Chondrocyte (in vitro differentiated cells): ENCODE results near the gene PRKD1. TPM values are rescaled to one million over a fixed set of nuclear protein-coding genes. Genes with fewer than 3 reads are reported as not detected.

Source experiments
- DNase-seq: peaks from one replicate; pipeline ENCODE4 v3.0.0; 2021; ENCODE audit warnings: mixed read lengths, low spot score
- H3K27ac Mint-ChIP-seq: one replicate; pipeline ENCODE4 v1.8.0; 2021; ENCODE audit warnings: mild to moderate bottlenecking, moderate library complexity, mixed read lengths; ENCODE audit not compliant: unreplicated experiment
- H3K27me3 Mint-ChIP-seq: 2 replicates; pipeline ENCODE4 v1.8.0; 2021; ENCODE audit warnings: low read depth, mixed read lengths
- H3K36me3 Mint-ChIP-seq: 2 replicates; pipeline ENCODE4 v1.8.0; 2021; ENCODE audit warnings: low read depth, mixed read lengths
- H3K4me1 Mint-ChIP-seq: 2 replicates; pipeline ENCODE4 v1.8.0; 2021; ENCODE audit warnings: low read depth, mild to moderate bottlenecking, mixed read lengths
- H3K4me3 Mint-ChIP-seq: one replicate; pipeline ENCODE4 v1.8.0; 2021; ENCODE audit warnings: mild to moderate bottlenecking, moderate library complexity, mixed read lengths; ENCODE audit not compliant: unreplicated experiment
- H3K9me3 Mint-ChIP-seq: 2 replicates; pipeline ENCODE4 v1.8.0; 2021; ENCODE audit warnings: low read depth, mixed read lengths
- CTCF ChIP-seq: fragments of 200-600 bp; sonication (generic); IDR thresholded peaks from 2 replicates; pipeline ENCODE4 v1.5.0; 2021; ENCODE audit warnings: antibody characterized with exemption, mild to moderate bottlenecking, moderate library complexity
- total RNA-seq: library from RNA; stranded (reverse); gene quantifications from 3 replicates; pipeline ENCODE4 v1.2.1, GENCODE V29; 2021

Gene PRKD1
- total RNA-seq, 1 donor from 2014 or later = 11.1 TPM

- Mint-ChIP-seq H3K4me3 (no peak overlapping the region), H3K27ac (no peak overlapping the region), H3K27me3 (no peaks in the 10 kb centered on the region), H3K4me1 (peaks cover 16% of the 10 kb centered on the region), H3K9me3 (no peaks in the 10 kb centered on the region), H3K36me3 (no peaks in the 10 kb centered on the region)
- no peak for DNase-seq
- TF ChIP-seq CTCF = no peak
Observed at GRCh38 chr14:29687071-29687765, 240.4 kb downstream of the PRKD1 start.

- H3K27ac Mint-ChIP-seq = no peak overlapping the region
- no peak overlapping the region for H3K4me3 Mint-ChIP-seq
- no peak for DNase-seq
- TF ChIP-seq CTCF = no peak
- peaks cover 38% of the 10 kb centered on the region for H3K4me1 Mint-ChIP-seq
- H3K9me3 Mint-ChIP-seq = no peaks in the 10 kb centered on the region
- no peaks in the 10 kb centered on the region for H3K36me3 Mint-ChIP-seq
- no peaks in the 10 kb centered on the region for H3K27me3 Mint-ChIP-seq
Observed at GRCh38 chr14:29684926-29685325, 242.7 kb downstream of the PRKD1 start.

- Mint-ChIP-seq H3K27ac (no peak overlapping the region), H3K27me3 (no peaks in the 10 kb centered on the region), H3K36me3 (no peaks in the 10 kb centered on the region), H3K4me3 (no peak overlapping the region), H3K9me3 (no peaks in the 10 kb centered on the region), H3K4me1 (peaks cover 40% of the 10 kb centered on the region)
- no peak for DNase-seq
- no peak for TF ChIP-seq CTCF
Observed at GRCh38 chr14:29682789-29683188, 244.9 kb downstream of the PRKD1 start.

- no peak for DNase-seq
- H3K4me3 Mint-ChIP-seq = no peak overlapping the region
- H3K4me1 Mint-ChIP-seq = peaks cover 37% of the 10 kb centered on the region
- H3K36me3 Mint-ChIP-seq = no peaks in the 10 kb centered on the region
- no peak for TF ChIP-seq CTCF
- no peaks in the 10 kb centered on the region for H3K27me3 Mint-ChIP-seq
- H3K9me3 Mint-ChIP-seq = no peaks in the 10 kb centered on the region
- H3K27ac Mint-ChIP-seq = peak overlapping the region; percentile 82
Observed at GRCh38 chr14:29681316-29681715, 246.3 kb downstream of the PRKD1 start.

GRCh38 chr14:29674566-29675285 lies 252.9 kb downstream of the PRKD1 start:
- Mint-ChIP-seq H3K27me3 (no peaks in the 10 kb centered on the region), H3K27ac (no peak overlapping the region), H3K36me3 (no peaks in the 10 kb centered on the region), H3K4me3 (no peak overlapping the region), H3K4me1 (peaks cover 15% of the 10 kb centered on the region), H3K9me3 (no peaks in the 10 kb centered on the region)
- DNase-seq = no peak
- TF ChIP-seq CTCF = no peak
